PC-9 (cell line): ENCODE data around the gene GALNT9. TPM values are rescaled to one million over a fixed set of nuclear protein-coding genes. Genes with fewer than 3 reads are reported as not detected.

Source experiments
- BruUV-seq: library from RNA; stranded (reverse); fragments of 400-500 nt; replicated peaks from 2 replicates; lab custom pipeline; 2021; lab: Mats Ljungman, UMichigan
- CTCF ChIA-PET: fragments of 300-600 bp; sonication (Branson Sonifier 250); formaldehyde crosslinking; loops from one replicate; lab custom pipeline; 2022; ENCODE audit warnings: antibody characterized with exemption; lab: Charles Lee
- POLR2A ChIA-PET: fragments of 300-600 bp; sonication (Branson Sonifier 250); formaldehyde crosslinking; loops from one replicate; lab custom pipeline; 2022; ENCODE audit warnings: antibody characterized with exemption; ENCODE audit not compliant: unreplicated experiment; lab: Charles Lee
- DNase-seq, 2 experiments: peaks; one replicate each; pipeline versions ENCODE4 v3.0.0 to v3.0.0-alpha.2; 2015 to 2022; ENCODE audit warnings: mixed read lengths in 1 of 2
- H2AFZ ChIP-seq: fragments of 200-600 bp; sonication (generic); 2 replicates; pipeline ENCODE4 v1.8.1; 2017; ENCODE audit warnings: antibody characterized with exemption
- H3F3A ChIP-seq: fragments of 200-600 bp; sonication (generic); 2 replicates; pipeline ENCODE4 v1.8.1; 2017; ENCODE audit warnings: antibody characterized with exemption, mild to moderate bottlenecking, low read depth; ENCODE audit not compliant: insufficient read depth
- H3K27ac ChIP-seq: fragments of 200-600 bp; sonication (generic); 2 replicates; pipeline ENCODE4 v1.6.1; 2016; ENCODE audit warnings: mixed run types
- H3K27me3 ChIP-seq: fragments of 200-600 bp; sonication (generic); 2 replicates; pipeline ENCODE4 v1.6.1; 2016; ENCODE audit warnings: low read depth, mixed run types; ENCODE audit not compliant: insufficient read depth
- H3K36me3 ChIP-seq: fragments of 200-600 bp; sonication (generic); 2 replicates; pipeline ENCODE4 v1.6.1; 2016; ENCODE audit warnings: low read depth, mixed run types
- H3K4me1 ChIP-seq: fragments of 200-600 bp; sonication (generic); replicated peaks from 2 replicates; pipeline ENCODE4 v1.6.1; 2016; ENCODE audit warnings: mixed run types; ENCODE audit not compliant: insufficient read depth
- H3K4me2 ChIP-seq: fragments of 200-600 bp; sonication (generic); 2 replicates; pipeline ENCODE4 v1.6.1; 2017; ENCODE audit warnings: mixed run types
- H3K4me3 ChIP-seq: fragments of 200-600 bp; sonication (generic); 2 replicates; pipeline ENCODE4 v1.6.1; 2016; ENCODE audit warnings: mixed run types
- H3K79me2 ChIP-seq: fragments of 200-600 bp; sonication (generic); 2 replicates; pipeline ENCODE4 v1.6.1; 2017; ENCODE audit warnings: low read depth, mixed run types
- H3K9me2 ChIP-seq: fragments of 200-600 bp; sonication (generic); 2 replicates; pipeline ENCODE4 v1.8.1; 2017; ENCODE audit warnings: mild to moderate bottlenecking; ENCODE audit not compliant: insufficient read depth
- H3K9me3 ChIP-seq: fragments of 200-600 bp; sonication (generic); 2 replicates; pipeline ENCODE4 v1.8.1; 2016; ENCODE audit warnings: low read depth; ENCODE audit not compliant: insufficient read depth
- H4K20me1 ChIP-seq: fragments of 200-600 bp; sonication (generic); 2 replicates; pipeline ENCODE4 v1.8.1; 2017; ENCODE audit not compliant: insufficient read depth
- EZH2 ChIP-seq: fragments of 200-600 bp; sonication (generic); IDR thresholded peaks from 2 replicates; pipeline ENCODE4 v1.8.0; 2017; ENCODE audit warnings: antibody characterized with exemption, low read depth
- intact Hi-C: fragments of 100-400 bp; cut with micrococcal nuclease; formaldehyde crosslinking; loops from one replicate; pipeline ENCODE4 v1.10.0; 2022; ENCODE audit not compliant: unreplicated experiment
- total RNA-seq: library from RNA; stranded (reverse); gene quantifications from 2 replicates; pipeline ENCODE4 v1.2.3, GENCODE V29; 2021
- TF ChIP-seq, protein P1 (sequence below): fragments of 200-600 bp; sonication (generic); conservative IDR thresholded peaks from 2 replicates; pipeline ENCODE4 v1.6.1; 2017; ENCODE audit warnings: mixed run types, antibody characterized with exemption, mild to moderate bottlenecking, moderate library complexity

The GALNT9 gene
- total RNA-seq, 1 experiment from 2014 or later, result 11.2 TPM

GRCh38 chr12:132263061-132263360 is 66.4 kb downstream of the GALNT9 start:
- Histone ChIP-seq H3F3A (peaks cover 5% of the 10 kb centered on the region; the same call in 1 of the 2 replicates), H3K4me3 (no peak overlapping the region), H3K9me2 (no peaks in the 10 kb centered on the region), H3K79me2 (no peaks in the 10 kb centered on the region), H4K20me1 (no peaks in the 10 kb centered on the region), H3K4me1 (no peaks in the 10 kb centered on the region), H2AFZ (no peak overlapping the region), H3K27ac (no peak overlapping the region), H3K4me2 (no peak overlapping the region), H3K27me3 (peaks cover 98% of the 10 kb centered on the region), H3K36me3 (no peaks in the 10 kb centered on the region), H3K9me3 (no peaks in the 10 kb centered on the region)
- DNase-seq, result no peak
- CTCF ChIA-PET, result no interaction called here
- TF ChIP-seq EZH2, result no peak
- TF ChIP-seq, protein P1, sequence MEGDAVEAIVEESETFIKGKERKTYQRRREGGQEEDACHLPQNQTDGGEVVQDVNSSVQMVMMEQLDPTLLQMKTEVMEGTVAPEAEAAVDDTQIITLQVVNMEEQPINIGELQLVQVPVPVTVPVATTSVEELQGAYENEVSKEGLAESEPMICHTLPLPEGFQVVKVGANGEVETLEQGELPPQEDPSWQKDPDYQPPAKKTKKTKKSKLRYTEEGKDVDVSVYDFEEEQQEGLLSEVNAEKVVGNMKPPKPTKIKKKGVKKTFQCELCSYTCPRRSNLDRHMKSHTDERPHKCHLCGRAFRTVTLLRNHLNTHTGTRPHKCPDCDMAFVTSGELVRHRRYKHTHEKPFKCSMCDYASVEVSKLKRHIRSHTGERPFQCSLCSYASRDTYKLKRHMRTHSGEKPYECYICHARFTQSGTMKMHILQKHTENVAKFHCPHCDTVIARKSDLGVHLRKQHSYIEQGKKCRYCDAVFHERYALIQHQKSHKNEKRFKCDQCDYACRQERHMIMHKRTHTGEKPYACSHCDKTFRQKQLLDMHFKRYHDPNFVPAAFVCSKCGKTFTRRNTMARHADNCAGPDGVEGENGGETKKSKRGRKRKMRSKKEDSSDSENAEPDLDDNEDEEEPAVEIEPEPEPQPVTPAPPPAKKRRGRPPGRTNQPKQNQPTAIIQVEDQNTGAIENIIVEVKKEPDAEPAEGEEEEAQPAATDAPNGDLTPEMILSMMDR, result no peak
- BruUV-seq, result no TSS peak
- POLR2A ChIA-PET, result no interaction called here
- intact Hi-C loops, result no loop called here

GRCh38 chr12:132262256-132263060 is 66.9 kb downstream of the GALNT9 start:
- Histone ChIP-seq H3K27me3 (peaks cover 98% of the 10 kb centered on the region), H2AFZ (no peak overlapping the region), H3K9me2 (no peaks in the 10 kb centered on the region), H3F3A (no peaks in the 10 kb centered on the region), H3K4me2 (no peak overlapping the region), H3K79me2 (no peaks in the 10 kb centered on the region), H4K20me1 (no peaks in the 10 kb centered on the region), H3K4me3 (no peak overlapping the region), H3K4me1 (no peaks in the 10 kb centered on the region), H3K27ac (no peak overlapping the region), H3K9me3 (no peaks in the 10 kb centered on the region), H3K36me3 (no peaks in the 10 kb centered on the region)
- BruUV-seq, result no TSS peak
- intact Hi-C loops, result no loop called here
- DNase-seq, result no peak
- ChIA-PET CTCF (no interaction called here), POLR2A (no interaction called here)
- no peak for TF ChIP-seq EZH2
- TF ChIP-seq, protein P1, result no peak

GRCh38 chr12:132261328-132262138 is 67.9 kb downstream of the GALNT9 start:
- H3F3A ChIP-seq, result no peaks in the 10 kb centered on the region
- H2AFZ ChIP-seq, result no peak overlapping the region
- H3K79me2 ChIP-seq, result no peaks in the 10 kb centered on the region
- no peaks in the 10 kb centered on the region for H3K4me1 ChIP-seq
- H3K9me2 ChIP-seq, result no peaks in the 10 kb centered on the region
- ChIA-PET POLR2A (no interaction called here), CTCF (no interaction called here)
- no peaks in the 10 kb centered on the region for H3K9me3 ChIP-seq
- no peak for TF ChIP-seq EZH2
- TF ChIP-seq, protein P1, result no peak
- H4K20me1 ChIP-seq, result no peaks in the 10 kb centered on the region
- intact Hi-C loops, result no loop called here
- no peak for DNase-seq
- H3K36me3 ChIP-seq, result no peaks in the 10 kb centered on the region
- H3K4me3 ChIP-seq, result no peak overlapping the region
- peaks cover 98% of the 10 kb centered on the region for H3K27me3 ChIP-seq
- BruUV-seq, result no TSS peak
- H3K27ac ChIP-seq, result no peak overlapping the region
- H3K4me2 ChIP-seq, result no peak overlapping the region
